ENCODE measurements around the gene FAM98B. TPM values are rescaled to one million over a fixed set of nuclear protein-coding genes. Genes with fewer than 3 reads are reported as not detected.
A peak's percentile ranks its signal among the peaks of the same experiment; 100 is the strongest.

The FAM98B gene
- total RNA-seq, 1 experiment from 2014 or later: 38.1 TPM

DNA sequence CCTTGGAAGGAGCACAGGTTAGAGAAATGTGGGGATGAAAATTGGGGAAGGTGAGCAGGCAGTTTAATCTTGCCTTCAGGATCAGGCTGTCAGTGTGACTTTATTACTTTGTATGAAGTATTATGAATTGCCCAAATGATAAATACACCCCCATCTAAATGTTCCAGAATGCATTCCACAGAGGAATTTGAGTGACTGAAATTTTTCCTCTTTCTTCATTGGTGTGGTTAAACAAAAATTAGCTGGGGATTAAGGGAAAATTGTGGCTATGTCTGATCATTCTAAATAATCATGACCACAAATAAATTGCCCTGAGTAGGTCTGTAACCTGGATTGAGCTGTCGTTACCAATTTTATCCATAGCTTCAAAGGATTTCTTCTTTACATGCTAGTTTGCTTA is 33.5 kb downstream of the FAM98B start:
- peaks cover 11% of the 10 kb centered on the region for H3K4me1 Mint-ChIP-seq

DNA sequence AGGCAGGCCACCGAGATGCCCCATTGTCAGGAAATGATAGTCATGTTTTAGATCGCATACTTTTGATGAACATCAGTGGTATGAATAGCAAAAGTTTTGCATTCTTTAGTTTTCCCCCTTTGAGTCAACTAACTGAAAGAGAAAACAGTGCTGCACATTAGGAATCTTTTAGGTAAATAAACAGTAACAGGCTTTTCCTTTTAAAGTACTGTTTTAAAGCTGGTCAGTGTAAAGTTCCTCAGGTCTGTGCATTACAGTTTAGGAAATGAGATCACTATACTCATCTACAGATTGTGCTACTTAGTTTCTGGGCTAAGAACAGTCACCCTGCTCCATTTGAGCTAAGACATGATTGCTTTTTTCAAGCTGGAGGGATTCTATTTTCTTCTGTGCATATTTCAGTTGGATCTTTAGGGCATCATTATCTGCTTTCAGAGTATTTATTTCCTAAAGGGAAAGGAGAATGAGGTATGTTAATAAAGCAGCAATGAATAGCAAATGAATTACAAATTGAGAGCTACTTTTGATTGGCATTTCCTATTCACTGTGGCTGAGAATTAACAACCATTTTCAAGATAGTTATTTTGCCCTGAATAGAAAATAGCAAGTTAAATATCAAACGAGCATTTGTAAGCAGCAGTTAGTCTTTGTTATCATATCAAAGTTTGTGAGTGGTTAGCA is 36.5 kb downstream of the FAM98B start:
- H3K4me3 Mint-ChIP-seq: no peak overlapping the region
- ChIA-PET CTCF (interaction anchor here (0.7 to 1.3 kb wide), 3 partner anchors 88 to 209 kb away, joined by 3 to 4 read pairs (median 3); no protein-coding TSS in a partner anchor), POLR2A (no interaction called here)
- peaks cover 3% of the 10 kb centered on the region; the same call in 1 of the 2 replicates for H3K36me3 Mint-ChIP-seq
- no peak for TF ChIP-seq OVOL2 (CRISPR knock-in tag; IDR thresholded peaks at IDR 0.05; ENCODE audit: borderline replicate concordance)
- TF ChIP-seq NR2C2 (CRISPR knock-in tag; IDR thresholded peaks at IDR 0.05): no peak
- TF ChIP-seq ATF1 (CRISPR knock-in tag; IDR thresholded peaks at IDR 0.05): no peak
- no peak for TF ChIP-seq RELA (CRISPR knock-in tag; IDR thresholded peaks at IDR 0.05; ENCODE audit: borderline replicate concordance)
- TF ChIP-seq ZNF425 (CRISPR knock-in tag; conservative IDR thresholded peaks at IDR 0.05): no peak
- TF ChIP-seq, protein P1, sequence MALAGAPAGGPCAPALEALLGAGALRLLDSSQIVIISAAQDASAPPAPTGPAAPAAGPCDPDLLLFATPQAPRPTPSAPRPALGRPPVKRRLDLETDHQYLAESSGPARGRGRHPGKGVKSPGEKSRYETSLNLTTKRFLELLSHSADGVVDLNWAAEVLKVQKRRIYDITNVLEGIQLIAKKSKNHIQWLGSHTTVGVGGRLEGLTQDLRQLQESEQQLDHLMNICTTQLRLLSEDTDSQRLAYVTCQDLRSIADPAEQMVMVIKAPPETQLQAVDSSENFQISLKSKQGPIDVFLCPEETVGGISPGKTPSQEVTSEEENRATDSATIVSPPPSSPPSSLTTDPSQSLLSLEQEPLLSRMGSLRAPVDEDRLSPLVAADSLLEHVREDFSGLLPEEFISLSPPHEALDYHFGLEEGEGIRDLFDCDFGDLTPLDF (CRISPR knock-in tag; IDR thresholded peaks at IDR 0.05): no peak
- no peak for TF ChIP-seq ZNF416 (CRISPR knock-in tag; IDR thresholded peaks at IDR 0.05)
- peaks cover 11% of the 10 kb centered on the region for H3K4me1 Mint-ChIP-seq
- H3K9me3 Mint-ChIP-seq: no peaks in the 10 kb centered on the region
- peak overlapping the region; percentile 25; the same call in 1 of the 2 replicates for H3K27ac Mint-ChIP-seq
- H3K27me3 Mint-ChIP-seq (ENCODE audit: low read depth): no peaks in the 10 kb centered on the region
- no peak for DNase-seq (ENCODE audit: low spot score)
- no peak for ATAC-seq

More for the DNA sequence above, 33.5 kb downstream of the FAM98B start:
- peaks cover 7% of the 10 kb centered on the region for H3K36me3 Mint-ChIP-seq
- H3K27ac Mint-ChIP-seq: no peak overlapping the region
- H3K27me3 Mint-ChIP-seq (ENCODE audit: low read depth): no peaks in the 10 kb centered on the region
- DNase-seq (ENCODE audit: low spot score): no peak
- POLR2A ChIA-PET: no interaction called here
- no peak overlapping the region for H3K4me3 Mint-ChIP-seq
- CTCF ChIA-PET: no interaction called here
- no peak for TF ChIP-seq ARID4B (CRISPR knock-in tag; IDR thresholded peaks at IDR 0.05; ENCODE audit: borderline replicate concordance)
- no peak for TF ChIP-seq ZNF671 (CRISPR knock-in tag; IDR thresholded peaks at IDR 0.05)
- TF ChIP-seq ZSCAN18 (CRISPR knock-in tag; IDR thresholded peaks at IDR 0.05): no peak
- no peak for TF ChIP-seq TEAD1 (CRISPR knock-in tag; IDR thresholded peaks at IDR 0.05)
- TF ChIP-seq OVOL2 (CRISPR knock-in tag; IDR thresholded peaks at IDR 0.05; ENCODE audit: borderline replicate concordance): no peak
- no peaks in the 10 kb centered on the region for H3K9me3 Mint-ChIP-seq
- no peak for ATAC-seq

- CTCF ChIA-PET: no interaction called here
- no peak for ATAC-seq
- DNase-seq (ENCODE audit: low spot score): no peak
Observed at GRCh38 chr15:38496151-38496550, 42.2 kb downstream of the FAM98B start.

More at GRCh38 chr15:38496151-38496550, 42.2 kb downstream of the FAM98B start:
- H3K36me3 Mint-ChIP-seq: peaks cover 4% of the 10 kb centered on the region
- H3K27ac Mint-ChIP-seq: no peak overlapping the region
- TF ChIP-seq NFATC4 (CRISPR knock-in tag; IDR thresholded peaks at IDR 0.05) (no peak), EMX1 (CRISPR knock-in tag; IDR thresholded peaks at IDR 0.05) (no peak)
- no peak overlapping the region for H3K4me3 Mint-ChIP-seq
- H3K4me1 Mint-ChIP-seq: no peaks in the 10 kb centered on the region
- no peaks in the 10 kb centered on the region for H3K27me3 Mint-ChIP-seq (ENCODE audit: low read depth)
- POLR2A ChIA-PET: no interaction called here
- H3K9me3 Mint-ChIP-seq: no peaks in the 10 kb centered on the region
